NCI-H146 (cell line): ENCODE results near the gene DPYSL4.

Experiments used
- DNase-seq: peaks from one replicate; lab custom pipeline; 2025; lab: John Stamatoyannopoulos, UW

Gene DPYSL4

DNA sequence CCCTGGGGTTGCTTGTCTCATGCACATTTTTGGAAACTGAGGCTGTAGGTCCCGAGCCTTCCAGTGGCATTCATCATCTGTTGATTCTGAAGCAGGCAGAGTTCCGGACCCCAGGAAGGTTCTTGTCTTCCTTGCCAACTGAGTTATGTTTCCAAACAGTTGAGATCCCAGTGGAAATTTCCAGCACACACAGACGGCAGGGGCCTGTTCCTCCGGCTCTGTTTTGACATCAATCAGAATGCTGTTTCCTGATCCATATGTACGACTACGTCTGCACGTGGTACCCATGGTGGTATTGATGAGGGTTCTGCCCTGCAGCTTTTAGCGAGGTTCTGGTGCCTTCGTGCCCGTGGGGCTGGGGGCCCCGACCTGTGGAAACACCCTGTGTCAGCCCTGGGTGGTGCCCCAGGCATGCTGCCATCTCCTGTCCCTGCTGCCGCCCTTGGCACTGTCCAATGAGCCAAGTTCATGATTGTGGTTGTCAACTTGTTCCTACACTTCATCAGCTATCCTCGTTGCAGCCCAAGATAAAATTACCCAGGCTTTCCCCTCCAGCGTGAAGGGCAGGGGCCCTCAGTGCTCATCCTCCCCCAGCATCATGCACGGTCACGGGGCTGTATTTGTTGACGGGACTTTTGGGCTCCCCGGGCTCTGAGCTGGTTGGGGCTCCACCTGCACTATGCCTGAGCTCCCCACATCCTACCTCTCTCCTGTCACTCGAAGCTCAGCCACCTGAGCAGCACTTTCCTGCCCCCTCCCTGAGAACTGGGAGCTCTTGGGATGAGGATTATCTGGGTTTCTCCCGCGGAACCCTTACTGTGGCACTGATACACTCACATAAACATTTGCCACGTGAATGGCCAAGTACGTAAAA, 7.8 kb upstream of the DPYSL4 start:
- DNase-seq: no peak

DNA sequence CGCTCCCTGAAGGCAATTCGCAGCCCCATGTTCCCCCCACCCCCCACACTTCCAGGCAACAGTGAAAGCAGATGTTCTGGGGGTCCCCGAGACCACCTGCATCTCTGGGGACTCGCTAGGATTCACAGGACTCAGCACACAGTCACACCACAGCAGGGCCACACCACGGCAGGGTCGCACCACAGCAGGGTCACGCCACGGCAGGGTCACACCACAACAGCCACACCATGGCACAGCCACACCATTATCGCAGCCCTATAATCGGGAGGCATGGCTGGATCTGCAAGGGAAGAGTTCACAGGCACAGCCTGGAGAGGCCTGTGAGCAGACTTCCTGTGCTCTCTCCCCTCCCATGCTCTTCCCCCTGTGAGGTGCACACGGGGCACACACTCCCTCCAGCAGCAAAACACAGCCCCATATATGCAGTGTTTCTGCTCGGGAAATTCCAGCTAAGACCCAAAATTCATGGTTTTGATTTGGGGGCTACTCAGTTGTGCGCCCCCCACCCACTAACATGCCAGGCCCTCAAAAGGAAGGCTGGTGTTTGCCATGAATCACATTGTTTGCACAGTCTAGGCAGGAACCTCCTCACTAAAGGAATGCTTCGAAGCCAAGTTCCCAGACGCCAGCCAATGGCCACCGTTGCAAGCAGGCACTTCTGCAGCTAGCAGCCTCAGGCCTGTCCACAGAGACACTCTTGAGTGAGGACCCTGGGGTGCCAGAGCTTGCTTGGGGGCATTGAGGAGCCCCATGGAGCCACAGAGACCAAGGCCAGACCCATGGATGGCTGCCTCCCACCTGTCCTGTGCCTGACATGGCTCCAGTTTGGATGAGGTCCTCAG, 7.0 kb upstream of the DPYSL4 start:
- DNase-seq: no peak

- DNase-seq: no peak
Observed at GRCh38 chr10:132180736-132181135, 6.0 kb upstream of the DPYSL4 start.

GRCh38 chr10:132181691-132182425, 4.9 kb upstream of the DPYSL4 start:
- no peak for DNase-seq

- no peak for DNase-seq
Observed at GRCh38 chr10:132182591-132182990, 4.2 kb upstream of the DPYSL4 start.

GRCh38 chr10:132183046-132183445, 3.7 kb upstream of the DPYSL4 start:
- peak; percentile 7 for DNase-seq

GRCh38 chr10:132184816-132185593, 1.7 kb upstream of the DPYSL4 start:
- peak; percentile 83 for DNase-seq

- peak; percentile 87 for DNase-seq
Observed at GRCh38 chr10:132185601-132186487, 904 bp upstream of the DPYSL4 start.

DNA sequence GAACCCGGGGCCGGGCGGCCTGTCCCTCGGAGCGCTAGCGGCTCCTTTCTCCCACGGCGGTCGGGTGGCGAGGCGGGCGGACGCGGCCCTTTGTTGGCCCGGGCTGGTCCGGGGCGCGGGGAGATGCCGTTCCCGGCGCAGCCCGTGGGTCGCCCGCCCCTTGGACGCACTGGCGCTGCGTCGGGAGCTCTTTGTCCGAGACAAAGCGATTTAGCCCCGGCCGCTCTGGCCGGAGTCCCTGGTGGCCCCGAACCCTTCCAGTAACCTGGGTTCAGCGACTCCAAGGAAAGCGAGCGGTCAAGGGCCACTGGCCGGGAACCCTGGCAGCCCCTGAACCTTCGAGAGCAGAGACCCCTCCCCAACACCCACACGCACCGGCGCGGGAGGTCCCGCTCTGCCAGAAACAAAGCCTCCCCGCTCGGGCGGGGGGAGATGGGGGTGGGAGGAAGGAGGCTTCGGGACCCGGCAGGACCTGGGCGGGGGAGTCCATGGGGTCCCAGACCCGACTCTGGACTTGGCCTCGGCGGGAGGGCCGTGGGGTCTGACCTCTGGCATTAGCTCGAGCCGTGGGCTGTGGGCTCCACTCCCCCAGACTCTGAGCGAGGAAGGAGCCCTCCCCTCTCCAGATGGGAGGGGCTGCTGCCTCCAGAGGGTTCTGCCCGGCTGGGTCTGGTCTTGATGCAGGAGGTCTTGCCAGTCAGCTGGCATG, 836 bp downstream of the DPYSL4 start:
- peak; percentile 21 for DNase-seq

DNA sequence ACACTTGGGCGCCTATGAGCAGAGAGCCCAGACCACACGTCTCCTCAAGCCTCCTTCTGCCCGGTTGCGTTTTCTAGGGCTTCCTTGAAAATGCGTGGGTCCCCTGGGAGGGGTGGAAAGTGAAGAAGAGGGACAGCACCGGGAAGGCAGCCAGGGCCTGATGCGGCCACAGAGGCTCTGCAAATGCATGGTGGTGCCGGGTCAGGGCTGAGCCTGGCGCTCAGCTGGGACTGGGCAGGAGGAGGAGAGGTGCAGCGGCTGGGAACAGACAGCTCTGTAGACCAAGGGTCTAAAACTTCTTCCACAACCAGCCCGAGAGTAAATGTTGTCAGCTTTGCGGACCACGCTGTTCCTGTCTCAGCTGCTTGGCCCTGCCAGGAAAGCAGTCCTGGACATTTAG, 1.6 kb downstream of the DPYSL4 start:
- DNase-seq: no peak

- no peak for DNase-seq
Observed at GRCh38 chr10:132189016-132189415, 2.3 kb downstream of the DPYSL4 start.

DNA sequence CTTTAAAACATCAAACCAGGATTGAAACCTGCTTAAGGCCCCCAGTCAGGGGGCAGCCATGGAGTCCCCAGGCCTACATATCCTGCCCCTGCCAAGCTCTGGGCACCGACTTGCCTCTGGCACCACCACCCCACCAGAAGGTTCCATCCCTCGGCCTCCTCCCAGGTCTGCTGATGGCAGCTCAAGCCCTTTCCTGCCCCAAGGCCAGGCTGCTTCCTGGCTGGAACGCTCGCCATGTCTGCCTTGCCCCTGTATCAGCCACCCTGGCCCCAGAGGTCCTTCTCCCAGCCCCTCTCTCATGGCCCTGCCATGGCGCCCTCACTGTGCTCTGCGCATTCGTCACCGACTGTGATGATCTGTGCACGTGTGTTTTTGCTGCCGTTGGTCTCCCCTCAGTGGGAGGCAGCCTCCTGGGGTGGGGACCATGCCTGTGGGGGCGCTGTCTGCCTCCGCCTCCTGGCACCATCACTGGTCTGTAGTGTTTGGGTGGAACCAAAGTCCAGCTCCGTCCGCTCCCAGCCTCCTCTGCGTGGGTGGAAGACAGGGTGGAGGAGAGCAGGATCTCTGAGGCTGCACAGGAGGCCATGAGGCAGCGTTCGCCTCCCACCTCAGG, 3.2 kb downstream of the DPYSL4 start:
- no peak for DNase-seq

GRCh38 chr10:132192076-132192975, 5.6 kb downstream of the DPYSL4 start:
- no peak for DNase-seq

DNA sequence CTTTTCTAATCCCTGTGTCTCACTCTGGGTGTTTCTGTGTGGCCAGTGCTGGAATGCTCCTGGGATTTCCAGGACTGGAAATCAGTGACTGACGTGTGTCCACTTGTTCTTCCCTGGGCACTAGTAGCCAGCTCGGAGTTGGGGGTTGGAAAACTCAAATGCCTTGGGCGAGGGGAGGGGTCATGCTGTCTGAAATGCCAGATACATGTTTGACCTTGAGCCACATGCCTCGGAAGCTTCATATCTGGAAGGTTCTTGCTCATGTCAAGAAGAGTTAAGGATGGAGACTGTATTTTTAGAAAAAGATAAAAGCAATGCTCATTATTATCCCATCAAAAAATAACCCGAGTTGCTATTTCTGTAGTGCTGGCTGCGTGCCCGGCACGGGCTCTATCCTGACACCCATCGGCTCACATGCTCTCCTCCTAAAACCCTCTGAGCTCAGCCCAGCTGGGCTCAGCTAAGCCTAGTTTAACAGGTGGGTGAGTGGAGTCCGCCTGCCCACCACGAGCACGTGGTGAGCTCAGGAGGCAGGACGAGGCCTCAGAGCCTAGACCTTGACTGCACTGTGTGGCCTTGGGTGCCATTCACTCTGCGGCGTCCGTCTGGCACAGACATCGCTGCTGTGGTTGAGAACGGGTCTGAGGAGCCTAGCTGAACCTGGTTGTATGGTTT, 6.4 kb downstream of the DPYSL4 start:
- DNase-seq: no peak

DNA sequence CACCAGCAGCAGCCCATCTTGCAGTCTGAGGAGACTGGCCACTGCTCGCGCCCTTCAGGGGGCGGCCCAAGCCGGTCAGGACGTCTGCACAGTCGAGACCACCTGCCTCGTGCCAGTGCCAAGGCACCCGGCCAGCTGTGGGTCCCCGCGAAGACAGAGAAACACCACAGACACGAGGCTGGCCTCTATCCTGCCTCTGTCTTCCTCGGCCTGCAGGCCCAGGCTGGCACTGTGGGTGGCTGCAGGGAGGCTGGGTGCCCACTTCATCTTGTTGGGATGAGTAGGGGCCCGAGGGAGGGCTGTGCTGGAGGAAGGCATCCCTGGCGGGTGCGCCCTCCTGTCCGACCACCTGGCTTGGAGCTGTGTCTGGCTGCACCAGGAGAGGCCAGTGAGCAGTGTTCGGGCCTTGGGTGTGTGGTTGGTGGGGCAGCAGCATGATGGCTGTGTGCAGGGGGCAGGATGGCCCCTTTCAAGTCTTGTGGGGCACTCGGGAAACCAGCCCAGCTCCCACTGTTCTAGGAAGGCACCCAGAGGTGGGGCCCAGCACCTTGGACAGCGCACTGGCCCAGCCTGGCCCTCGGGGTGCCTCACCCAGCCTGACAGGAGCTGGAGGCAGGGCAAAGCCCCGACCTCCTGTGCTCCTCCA, 7.3 kb downstream of the DPYSL4 start:
- DNase-seq: no peak

- DNase-seq: no peak
Observed at GRCh38 chr10:132194726-132195125, 8.0 kb downstream of the DPYSL4 start.

- DNase-seq: no peak
Observed at GRCh38 chr10:132195366-132196075, 8.8 kb downstream of the DPYSL4 start.
